Measurements from ENCODE around the gene NSUN4. TPM values are rescaled to one million over a fixed set of nuclear protein-coding genes. Genes with fewer than 3 reads are reported as not detected.

NSUN4 gene
- total RNA-seq, 4 donors from 2014 or later, result 12.8 to 29.4 (median 18.0) TPM

DNA sequence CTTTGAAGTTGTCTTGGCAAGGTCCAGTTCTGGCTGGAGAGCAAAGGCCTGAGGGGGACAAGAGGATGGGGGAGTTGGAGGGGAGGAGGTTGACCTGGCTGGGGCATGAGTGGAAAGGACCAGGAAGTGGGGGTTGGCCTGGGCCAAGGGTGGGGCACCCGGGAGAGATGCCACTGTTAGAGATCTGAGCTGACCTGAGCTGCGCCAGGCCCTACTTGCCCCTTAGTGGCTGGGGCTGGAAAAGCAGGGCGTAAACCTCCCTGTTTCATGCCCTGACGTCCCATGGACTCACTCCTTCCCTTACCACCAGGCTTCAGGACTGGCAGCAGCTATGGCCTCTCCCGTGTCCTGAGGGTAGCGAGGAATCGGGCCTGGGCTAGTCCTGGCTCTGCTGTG lies 70.4 kb downstream of the NSUN4 start:
- Histone ChIP-seq H3K4me1 (peaks cover 0 to 3% (median 0%) of the 10 kb centered on the region in 4 donors), H3K9me3 (no peaks in the 10 kb centered on the region), H3K4me3 (no peak overlapping the region), H3K27ac (no peak overlapping the region), H3K27me3 (no peaks in the 10 kb centered on the region), H3K36me3 (peaks cover 0 to 64% (median 0%) of the 10 kb centered on the region in 3 donors)
- TF ChIP-seq, protein P1, sequence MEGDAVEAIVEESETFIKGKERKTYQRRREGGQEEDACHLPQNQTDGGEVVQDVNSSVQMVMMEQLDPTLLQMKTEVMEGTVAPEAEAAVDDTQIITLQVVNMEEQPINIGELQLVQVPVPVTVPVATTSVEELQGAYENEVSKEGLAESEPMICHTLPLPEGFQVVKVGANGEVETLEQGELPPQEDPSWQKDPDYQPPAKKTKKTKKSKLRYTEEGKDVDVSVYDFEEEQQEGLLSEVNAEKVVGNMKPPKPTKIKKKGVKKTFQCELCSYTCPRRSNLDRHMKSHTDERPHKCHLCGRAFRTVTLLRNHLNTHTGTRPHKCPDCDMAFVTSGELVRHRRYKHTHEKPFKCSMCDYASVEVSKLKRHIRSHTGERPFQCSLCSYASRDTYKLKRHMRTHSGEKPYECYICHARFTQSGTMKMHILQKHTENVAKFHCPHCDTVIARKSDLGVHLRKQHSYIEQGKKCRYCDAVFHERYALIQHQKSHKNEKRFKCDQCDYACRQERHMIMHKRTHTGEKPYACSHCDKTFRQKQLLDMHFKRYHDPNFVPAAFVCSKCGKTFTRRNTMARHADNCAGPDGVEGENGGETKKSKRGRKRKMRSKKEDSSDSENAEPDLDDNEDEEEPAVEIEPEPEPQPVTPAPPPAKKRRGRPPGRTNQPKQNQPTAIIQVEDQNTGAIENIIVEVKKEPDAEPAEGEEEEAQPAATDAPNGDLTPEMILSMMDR (IDR thresholded peaks at IDR 0.05), result no peak
- no peak for TF ChIP-seq POLR2A (IDR thresholded peaks at IDR 0.05)
- no peak for DNase-seq

Other genes starting within 250 kb of the NSUN4 start
- 10 to 100 TPM in 1 of 4 donors, 1 to 10 TPM in 3; 2.8 to 12.4 (median 6.4) TPM for gene PIK3R3, start 208.2 kb upstream of the NSUN4 start, total RNA-seq
- gene TSPAN1, start 165.7 kb upstream of the NSUN4 start, total RNA-seq, result 100 to 1,000 TPM in 3 of 4 donors, 1 to 10 TPM in 1; 4.1 to 229 (median 192) TPM
- gene P3R3URF, start 164.3 kb upstream of the NSUN4 start, total RNA-seq, result not detected
- gene POMGNT1, start 142.4 kb upstream of the NSUN4 start, total RNA-seq, result 10 to 100 TPM; 34.7 to 60.6 (median 46.3) TPM
- gene LURAP1, start 137.5 kb upstream of the NSUN4 start, total RNA-seq, result 1 to 10 TPM in 3 of 4 donors, not detected in 1; 1.5 to 2.5 (median 2.5) TPM
- 10 to 100 TPM in 2 of 4 donors, 1 to 10 TPM in 2; 3.9 to 71.8 (median 10.3) TPM for gene RAD54L, start 93.0 kb upstream of the NSUN4 start, total RNA-seq
- 10 to 100 TPM; 19.8 to 72.3 (median 65.3) TPM for gene LRRC41, start 37.2 kb upstream of the NSUN4 start, total RNA-seq
- 100 to 1,000 TPM; 230 to 300 (median 262) TPM for gene UQCRH, start 37.1 kb upstream of the NSUN4 start, total RNA-seq
- 100 to 1,000 TPM; 107 to 230 (median 152) TPM for gene FAAH, start 53.5 kb downstream of the NSUN4 start, total RNA-seq
- not detected for gene DMBX1, start 149.0 kb downstream of the NSUN4 start, total RNA-seq
- gene KNCN, start 210.8 kb downstream of the NSUN4 start, total RNA-seq, result not detected

Measured in Peyer's patch (tissue), 4 donors.